Uterus (tissue), 4 donors: ENCODE measurements around the gene TMED3. TPM values are rescaled to one million over a fixed set of nuclear protein-coding genes. Genes with fewer than 3 reads are reported as not detected.

Experiments used
- DNase-seq, 2 donors: peaks; one replicate each; pipeline ENCODE4 v3.0.0-alpha.2; 2019 to 2020
- H3K27ac ChIP-seq, 2 donors: fragments of 200-600 bp; sonication (generic); 1 replicate in 1 of 2; 2 replicates in 1 of 2; pipeline ENCODE4 v1.5.1; 2016 to 2018
- H3K27me3 ChIP-seq, 2 donors: fragments of 200-600 bp; sonication (generic); one replicate each; pipeline ENCODE4 v1.5.1; 2018 to 2019; ENCODE audit warnings: control low read depth in 1 of 2
- H3K36me3 ChIP-seq, 2 donors: fragments of 200-600 bp; sonication (generic); one replicate each; pipeline ENCODE4 v1.5.1; 2019; ENCODE audit warnings: control low read depth in 1 of 2
- H3K4me1 ChIP-seq, 2 donors: fragments of 200-600 bp; sonication (generic); one replicate each; pipeline ENCODE4 v1.5.1; 2018 to 2019; ENCODE audit warnings: control low read depth in 1 of 2
- H3K4me3 ChIP-seq, 2 donors: fragments of 200-600 bp; sonication (generic); 1 replicate in 1 of 2; 2 replicates in 1 of 2; pipeline ENCODE4 v1.5.1; 2018 to 2019; ENCODE audit warnings: mild to moderate bottlenecking in 1 of 2
- H3K9me3 ChIP-seq, 2 donors: fragments of 200-600 bp; sonication (generic); one replicate each; pipeline ENCODE4 v1.5.1; 2019; ENCODE audit warnings: control low read depth in 1 of 2
- POLR2A ChIP-seq, 2 donors: fragments of 450-650 bp; IDR thresholded peaks; one replicate each; pipeline ENCODE4 v1.6.1; 2016; ENCODE audit warnings: antibody characterized with exemption in 2 of 2, mild to moderate bottlenecking in 1 of 2, moderate library complexity in 1 of 2
- intact Hi-C: fragments of 100-400 bp; cut with DNase I; formaldehyde crosslinking; loops from one replicate; pipeline ENCODE4 v1.15.1; 2023; ENCODE audit warnings: low total_unique reads
- total RNA-seq, 4 donors: library from RNA; depleted of rRNA in 3 of 4; stranded (reverse); fragments of >200 nt in 3 of 4; gene quantifications; one replicate each; pipeline versions ENCODE4 v1.1.0 to v1.2.4, GENCODE V29; 2014 to 2023
- TF ChIP-seq, protein P1 (sequence below), 4 experiments: fragments of 200-600 bp in 2 of 4; fragments of 450-650 bp in 2 of 4; sonication (generic) in 2 of 4; IDR thresholded peaks; one replicate each; pipeline ENCODE4 v1.5.1; 2016 to 2019; ENCODE audit warnings: antibody characterized with exemption in 4 of 4, mild to moderate bottlenecking in 2 of 4, moderate library complexity in 1 of 4
- donor health status: DM: yes; HTN: yes; CAD: no.

Gene TMED3
- total RNA-seq, 4 donors from 2014 or later: 15.3 to 57.8 (median 25.0) TPM

DNA sequence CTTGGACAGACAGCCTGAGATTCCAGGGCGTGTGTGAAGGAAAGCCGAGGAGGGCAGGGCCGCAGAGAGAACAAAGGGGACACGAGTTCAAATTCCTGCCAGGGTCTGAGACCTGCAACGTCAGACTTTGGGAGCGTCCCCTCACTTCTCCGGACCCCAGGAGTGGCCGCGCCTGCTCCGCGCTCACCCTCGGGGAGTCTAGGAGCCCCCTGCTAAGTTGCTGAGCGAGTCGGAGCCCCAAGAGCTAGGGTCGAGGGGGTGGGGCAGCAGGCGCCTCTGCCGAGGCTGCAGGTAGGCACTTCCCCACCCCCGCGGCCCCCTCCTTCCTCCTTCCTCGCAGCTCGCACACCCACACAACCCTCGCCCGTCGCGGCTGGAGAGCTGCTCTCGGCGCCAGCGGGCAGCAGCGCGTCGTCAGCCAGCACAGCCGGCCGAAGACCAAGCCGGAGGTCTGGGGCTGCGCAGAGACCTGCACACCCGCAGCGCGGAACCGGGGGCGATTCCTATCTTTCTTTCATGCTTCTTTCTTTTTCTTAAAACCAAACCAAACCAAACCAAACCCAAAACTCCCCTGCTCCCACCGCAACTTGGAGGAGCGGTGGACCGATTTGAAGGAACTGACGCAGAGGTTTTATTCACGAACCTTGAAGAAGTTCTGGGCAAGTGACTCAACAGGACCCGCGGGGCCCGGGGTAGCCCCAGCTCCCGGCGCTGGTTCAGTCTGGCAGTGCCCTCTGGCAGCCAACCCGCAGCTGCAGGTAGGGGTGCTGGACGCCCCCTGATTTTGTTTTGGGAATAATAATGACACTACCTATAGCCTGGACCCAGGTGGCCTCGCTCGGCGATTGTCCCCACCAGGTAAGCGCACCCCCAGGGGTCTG, 28.3 kb upstream of the TMED3 start, which contains the start of gene ANKRD34C:
TSS of gene ANKRD34C (plus strand) at position 352 of the 881 bp plus-strand sequence. CDS start 10,563 bp downstream, outside the sequence.
- TF ChIP-seq POLR2A (IDR thresholded peaks at IDR 0.05): no peak
- TF ChIP-seq, protein P1, sequence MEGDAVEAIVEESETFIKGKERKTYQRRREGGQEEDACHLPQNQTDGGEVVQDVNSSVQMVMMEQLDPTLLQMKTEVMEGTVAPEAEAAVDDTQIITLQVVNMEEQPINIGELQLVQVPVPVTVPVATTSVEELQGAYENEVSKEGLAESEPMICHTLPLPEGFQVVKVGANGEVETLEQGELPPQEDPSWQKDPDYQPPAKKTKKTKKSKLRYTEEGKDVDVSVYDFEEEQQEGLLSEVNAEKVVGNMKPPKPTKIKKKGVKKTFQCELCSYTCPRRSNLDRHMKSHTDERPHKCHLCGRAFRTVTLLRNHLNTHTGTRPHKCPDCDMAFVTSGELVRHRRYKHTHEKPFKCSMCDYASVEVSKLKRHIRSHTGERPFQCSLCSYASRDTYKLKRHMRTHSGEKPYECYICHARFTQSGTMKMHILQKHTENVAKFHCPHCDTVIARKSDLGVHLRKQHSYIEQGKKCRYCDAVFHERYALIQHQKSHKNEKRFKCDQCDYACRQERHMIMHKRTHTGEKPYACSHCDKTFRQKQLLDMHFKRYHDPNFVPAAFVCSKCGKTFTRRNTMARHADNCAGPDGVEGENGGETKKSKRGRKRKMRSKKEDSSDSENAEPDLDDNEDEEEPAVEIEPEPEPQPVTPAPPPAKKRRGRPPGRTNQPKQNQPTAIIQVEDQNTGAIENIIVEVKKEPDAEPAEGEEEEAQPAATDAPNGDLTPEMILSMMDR (IDR thresholded peaks at IDR 0.05): no peak
- H3K27me3 ChIP-seq: peaks cover 0 to 33% of the 10 kb centered on the region in 2 donors
- intact Hi-C loops: no loop called here
- H3K27ac ChIP-seq: no peak within 1 kb of the TSS
- H3K4me1 ChIP-seq: no peaks in the 10 kb centered on the region
- no peaks in the 10 kb centered on the region for H3K9me3 ChIP-seq
- no peak within 1 kb of the TSS for H3K4me3 ChIP-seq
- no peak for DNase-seq
- H3K36me3 ChIP-seq: no peaks in the 10 kb centered on the region

DNA sequence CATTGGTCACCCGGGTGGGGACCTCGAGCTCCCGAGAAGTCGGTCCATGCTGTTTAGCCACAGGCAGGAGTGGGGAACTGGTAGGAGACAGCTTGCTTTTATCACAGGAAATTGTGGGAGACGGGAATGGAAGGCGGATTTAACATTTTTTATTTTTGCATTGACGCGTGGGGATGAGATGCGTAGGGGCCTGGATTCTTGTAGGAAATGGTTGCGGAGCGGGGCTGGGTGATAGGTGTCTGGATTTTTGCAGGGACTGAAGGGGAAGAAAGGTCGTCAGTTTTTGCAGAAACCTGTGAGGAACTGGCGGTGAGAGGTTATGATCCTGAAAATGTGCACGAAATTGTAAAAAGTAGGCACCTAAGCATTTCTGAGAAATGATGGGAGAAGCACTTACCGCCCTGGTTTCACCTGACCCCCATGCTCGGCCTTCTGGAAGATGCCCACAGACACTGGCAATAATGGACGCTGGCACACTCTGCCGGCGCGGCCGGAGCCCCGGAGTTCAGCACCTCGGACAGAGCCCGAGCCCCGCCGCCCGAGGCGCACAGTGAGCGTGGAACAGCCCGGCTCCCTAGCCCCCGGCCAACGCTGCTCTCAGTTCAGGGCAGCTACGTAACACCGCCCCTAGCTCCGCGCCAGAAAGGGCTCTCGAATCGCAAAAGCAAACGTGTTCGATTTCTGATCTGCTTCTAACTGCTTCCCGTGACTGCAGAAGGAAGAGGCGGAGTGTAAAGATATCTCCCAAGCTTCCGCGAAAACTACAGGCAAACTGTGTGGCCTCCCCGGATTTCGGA, 27.5 kb upstream of the TMED3 start:
- DNase-seq: no peak
- no peak overlapping the region for H3K27ac ChIP-seq
- no peaks in the 10 kb centered on the region for H3K36me3 ChIP-seq
- TF ChIP-seq, protein P1 (IDR thresholded peaks at IDR 0.05): no peak
- TF ChIP-seq POLR2A (IDR thresholded peaks at IDR 0.05): no peak
- H3K4me1 ChIP-seq: no peaks in the 10 kb centered on the region
- peaks cover 0 to 33% of the 10 kb centered on the region in 2 donors for H3K27me3 ChIP-seq
- no peaks in the 10 kb centered on the region for H3K9me3 ChIP-seq
- intact Hi-C loops: no loop called here
- H3K4me3 ChIP-seq: no peak overlapping the region

DNA sequence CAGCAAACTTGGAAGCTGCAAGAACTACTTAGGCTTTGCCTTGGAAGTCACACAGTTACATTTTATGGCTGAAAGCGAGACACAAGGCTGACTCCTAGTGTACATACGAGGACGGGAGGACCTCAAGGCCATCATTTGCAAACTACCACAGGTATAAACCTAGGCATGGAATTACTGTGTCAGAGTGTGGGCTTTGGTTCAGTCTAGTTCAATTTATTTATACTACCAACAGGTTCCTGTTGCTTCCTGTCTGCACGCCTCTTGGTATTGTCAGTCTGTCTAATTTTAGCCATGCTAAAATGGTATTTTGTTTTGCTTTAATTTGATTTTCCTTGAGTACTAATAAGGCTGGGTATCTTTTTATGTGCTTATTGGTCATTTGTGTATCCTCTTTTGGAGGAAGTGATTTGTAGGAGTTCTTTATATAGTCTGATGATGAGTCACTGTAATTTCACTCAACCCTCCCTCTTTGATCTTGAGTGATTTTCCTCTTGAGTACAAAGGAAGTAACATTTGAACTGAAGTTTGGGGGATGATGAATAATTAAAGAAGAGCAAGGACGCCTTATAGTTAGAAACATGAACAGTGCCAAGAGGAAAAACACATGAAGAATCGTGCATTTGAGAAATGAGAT, 20.2 kb upstream of the TMED3 start:
- Histone ChIP-seq H3K27me3 (no peaks in the 10 kb centered on the region), H3K36me3 (no peaks in the 10 kb centered on the region), H3K9me3 (no peaks in the 10 kb centered on the region), H3K4me1 (no peaks in the 10 kb centered on the region), H3K27ac (no peak overlapping the region), H3K4me3 (no peak overlapping the region)
- DNase-seq: no peak
- no peak for TF ChIP-seq POLR2A (IDR thresholded peaks at IDR 0.05)
- TF ChIP-seq, protein P1 (IDR thresholded peaks at IDR 0.05): no peak
- intact Hi-C loops: no loop called here

DNA sequence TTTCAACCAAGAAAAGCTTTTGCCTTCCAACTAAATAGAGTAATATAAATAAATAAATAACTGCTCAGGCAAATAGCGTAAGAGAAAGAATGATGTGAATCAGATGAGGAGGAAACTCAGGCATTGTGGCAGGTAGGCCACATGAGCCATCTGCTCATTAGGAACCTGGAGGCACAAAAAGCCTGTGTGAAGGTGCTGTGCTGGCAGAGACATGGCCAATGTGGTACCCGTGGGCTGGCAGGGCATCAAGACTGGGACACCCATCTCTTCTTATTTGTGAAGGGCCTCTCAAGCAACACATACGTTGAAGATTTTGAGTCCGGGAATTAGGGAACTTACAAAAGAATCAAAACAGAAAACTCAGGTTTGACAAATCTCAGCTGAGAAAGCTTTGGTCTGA, 18.9 kb upstream of the TMED3 start:
- intact Hi-C loops: no loop called here
- TF ChIP-seq, protein P1 (IDR thresholded peaks at IDR 0.05): no peak
- no peak for TF ChIP-seq POLR2A (IDR thresholded peaks at IDR 0.05)
- no peak overlapping the region for H3K27ac ChIP-seq
- no peak overlapping the region for H3K4me3 ChIP-seq
- no peaks in the 10 kb centered on the region for H3K27me3 ChIP-seq
- H3K4me1 ChIP-seq: no peaks in the 10 kb centered on the region
- DNase-seq: no peak
- no peaks in the 10 kb centered on the region for H3K9me3 ChIP-seq
- no peaks in the 10 kb centered on the region for H3K36me3 ChIP-seq
